Thyroid gland (tissue), 4 donors: ENCODE measurements around the gene KIF13A.

Source experiments
- POLR2A ChIP-seq, 2 donors: fragments of 450-650 bp; IDR thresholded peaks; one replicate each; pipeline ENCODE4 v1.6.1; 2017; ENCODE audit warnings: antibody characterized with exemption in 2 of 2, mild to moderate bottlenecking in 2 of 2, moderate library complexity in 1 of 2
- TF ChIP-seq, protein P1 (sequence below), 6 experiments: fragments of 200-600 bp in 3 of 6; fragments of 450-650 bp in 3 of 6; sonication (generic) in 3 of 6; IDR thresholded peaks; one replicate each; pipeline ENCODE4 v1.5.1; 2016 to 2019; ENCODE audit warnings: antibody characterized with exemption in 6 of 6, mild to moderate bottlenecking in 2 of 6, inconsistent platforms in 1 of 6, moderate library complexity in 1 of 6

DNA sequence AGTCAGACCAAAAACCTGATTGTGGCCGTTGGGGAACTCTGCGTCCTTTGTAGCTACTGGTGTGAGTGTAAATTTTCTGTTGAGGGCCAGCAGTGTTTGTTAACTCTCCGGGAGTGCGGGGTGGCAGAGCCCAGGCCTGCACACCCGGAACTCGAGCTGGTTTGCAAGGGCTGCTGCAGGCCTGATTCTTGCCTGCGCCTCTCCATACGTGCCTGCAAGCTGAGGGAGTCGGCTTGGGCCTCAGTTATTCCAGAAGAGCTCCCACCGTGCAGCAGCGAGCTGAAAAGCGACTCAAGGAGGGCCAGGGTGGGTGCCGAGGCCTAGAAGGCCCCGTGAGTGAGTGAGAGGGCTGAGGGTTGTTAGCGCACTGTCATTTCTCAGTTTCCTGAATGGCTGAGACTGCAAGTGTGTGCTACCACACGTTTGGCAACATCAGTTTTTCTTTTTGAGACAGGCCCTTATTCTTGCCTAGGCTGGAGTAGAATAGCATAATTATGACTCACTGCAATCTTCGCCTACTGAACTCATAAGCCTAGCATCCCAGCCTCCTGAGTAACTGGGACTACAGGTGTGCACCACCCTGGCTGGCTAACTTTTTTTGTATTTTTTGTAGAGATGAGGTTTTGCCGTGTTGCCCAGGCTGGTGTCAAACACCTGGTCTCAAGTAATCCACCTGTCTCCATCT is 33.9 kb upstream of the KIF13A start:
- TF ChIP-seq, protein P1, sequence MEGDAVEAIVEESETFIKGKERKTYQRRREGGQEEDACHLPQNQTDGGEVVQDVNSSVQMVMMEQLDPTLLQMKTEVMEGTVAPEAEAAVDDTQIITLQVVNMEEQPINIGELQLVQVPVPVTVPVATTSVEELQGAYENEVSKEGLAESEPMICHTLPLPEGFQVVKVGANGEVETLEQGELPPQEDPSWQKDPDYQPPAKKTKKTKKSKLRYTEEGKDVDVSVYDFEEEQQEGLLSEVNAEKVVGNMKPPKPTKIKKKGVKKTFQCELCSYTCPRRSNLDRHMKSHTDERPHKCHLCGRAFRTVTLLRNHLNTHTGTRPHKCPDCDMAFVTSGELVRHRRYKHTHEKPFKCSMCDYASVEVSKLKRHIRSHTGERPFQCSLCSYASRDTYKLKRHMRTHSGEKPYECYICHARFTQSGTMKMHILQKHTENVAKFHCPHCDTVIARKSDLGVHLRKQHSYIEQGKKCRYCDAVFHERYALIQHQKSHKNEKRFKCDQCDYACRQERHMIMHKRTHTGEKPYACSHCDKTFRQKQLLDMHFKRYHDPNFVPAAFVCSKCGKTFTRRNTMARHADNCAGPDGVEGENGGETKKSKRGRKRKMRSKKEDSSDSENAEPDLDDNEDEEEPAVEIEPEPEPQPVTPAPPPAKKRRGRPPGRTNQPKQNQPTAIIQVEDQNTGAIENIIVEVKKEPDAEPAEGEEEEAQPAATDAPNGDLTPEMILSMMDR (IDR thresholded peaks at IDR 0.05): no peak
- TF ChIP-seq POLR2A (IDR thresholded peaks at IDR 0.05): no peak
